HG03439 (cell line): ENCODE data around the gene HLA-B.

Source experiments
- ATAC-seq: cut with Tn5 transposase; IDR thresholded peaks from one replicate; pipeline ENCODE4 v1.9.1; 2021; ENCODE audit warnings: mild to moderate bottlenecking, moderate library complexity; ENCODE audit not compliant: unreplicated experiment

Gene HLA-B

DNA sequence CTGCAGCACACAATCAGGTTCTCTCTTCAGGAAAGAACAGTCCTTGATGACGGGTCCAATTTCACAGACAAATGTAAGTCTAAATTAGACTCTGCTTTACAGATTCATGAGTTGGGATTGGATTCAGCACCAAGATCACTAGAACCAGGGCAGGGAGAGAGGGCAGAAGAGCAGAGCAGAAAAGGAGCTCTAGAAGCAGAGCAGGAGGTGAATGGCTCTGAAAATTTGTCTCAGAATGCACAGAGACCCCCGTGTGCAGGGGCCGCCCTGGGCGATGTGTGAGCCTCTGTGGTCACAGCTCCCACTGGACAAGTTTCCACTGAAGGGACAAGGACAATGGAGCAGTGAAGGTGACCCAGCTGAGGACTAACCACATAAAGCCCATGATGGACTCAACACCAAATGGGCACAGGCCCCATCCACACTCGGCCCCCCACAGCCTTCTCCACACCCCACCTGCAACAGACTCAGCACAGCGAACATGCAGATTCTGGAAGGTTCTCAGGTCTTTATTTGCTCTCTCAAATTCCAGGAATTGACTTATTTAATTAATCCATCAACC, 3.5 kb downstream of the HLA-B start:
- ATAC-seq: no peak

DNA sequence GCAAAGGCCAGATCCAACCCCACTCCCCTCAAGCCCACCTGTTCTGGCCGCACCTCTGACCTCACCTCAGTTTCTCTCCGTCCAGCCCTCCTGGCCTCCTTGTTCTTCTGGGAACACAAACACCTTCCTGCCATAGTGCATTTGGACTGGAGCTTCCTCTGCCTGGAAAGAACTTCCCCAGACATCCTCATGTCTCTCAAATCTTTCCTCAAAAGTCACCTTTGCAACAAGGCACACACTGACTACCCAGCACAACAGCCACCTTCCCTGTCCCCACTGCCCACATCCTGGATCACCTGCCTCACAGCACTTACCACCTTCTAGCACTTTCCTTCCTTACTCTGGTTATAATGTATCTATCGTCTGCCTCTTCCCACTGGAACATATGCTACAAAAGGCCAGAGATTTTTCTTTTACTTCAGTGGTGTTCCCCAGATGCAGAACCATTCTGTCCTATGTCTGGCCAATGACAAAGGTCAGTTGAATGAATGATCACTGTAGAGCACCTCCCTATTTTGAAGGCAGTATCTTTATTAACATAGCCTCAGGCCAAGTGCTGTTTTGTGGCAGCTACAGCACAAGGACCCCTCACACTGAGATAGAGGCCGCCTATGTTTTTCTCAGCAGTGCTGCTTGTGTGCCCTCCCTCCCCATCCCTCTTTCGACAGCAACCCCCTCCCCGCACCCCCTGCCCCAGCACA, 4.1 kb downstream of the HLA-B start:
- ATAC-seq: no peak

DNA sequence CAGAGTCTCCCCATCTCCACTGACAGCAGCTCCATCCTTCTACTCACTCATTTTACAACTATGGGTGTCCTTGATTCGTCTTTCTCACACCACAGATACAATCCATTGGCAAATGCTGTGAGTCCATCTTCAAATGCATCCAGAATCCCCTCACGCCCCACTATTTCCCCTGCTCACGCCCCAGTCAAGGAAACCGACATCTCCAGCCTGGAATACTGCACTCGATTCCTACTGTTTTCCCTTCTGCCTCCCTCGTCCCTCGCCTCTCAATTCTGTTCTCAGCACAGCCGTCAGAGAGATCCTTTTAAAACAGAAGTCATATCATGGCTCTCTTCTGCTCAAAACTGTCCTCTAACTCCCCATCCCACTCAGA, 4.7 kb downstream of the HLA-B start:
- ATAC-seq: no peak

DNA sequence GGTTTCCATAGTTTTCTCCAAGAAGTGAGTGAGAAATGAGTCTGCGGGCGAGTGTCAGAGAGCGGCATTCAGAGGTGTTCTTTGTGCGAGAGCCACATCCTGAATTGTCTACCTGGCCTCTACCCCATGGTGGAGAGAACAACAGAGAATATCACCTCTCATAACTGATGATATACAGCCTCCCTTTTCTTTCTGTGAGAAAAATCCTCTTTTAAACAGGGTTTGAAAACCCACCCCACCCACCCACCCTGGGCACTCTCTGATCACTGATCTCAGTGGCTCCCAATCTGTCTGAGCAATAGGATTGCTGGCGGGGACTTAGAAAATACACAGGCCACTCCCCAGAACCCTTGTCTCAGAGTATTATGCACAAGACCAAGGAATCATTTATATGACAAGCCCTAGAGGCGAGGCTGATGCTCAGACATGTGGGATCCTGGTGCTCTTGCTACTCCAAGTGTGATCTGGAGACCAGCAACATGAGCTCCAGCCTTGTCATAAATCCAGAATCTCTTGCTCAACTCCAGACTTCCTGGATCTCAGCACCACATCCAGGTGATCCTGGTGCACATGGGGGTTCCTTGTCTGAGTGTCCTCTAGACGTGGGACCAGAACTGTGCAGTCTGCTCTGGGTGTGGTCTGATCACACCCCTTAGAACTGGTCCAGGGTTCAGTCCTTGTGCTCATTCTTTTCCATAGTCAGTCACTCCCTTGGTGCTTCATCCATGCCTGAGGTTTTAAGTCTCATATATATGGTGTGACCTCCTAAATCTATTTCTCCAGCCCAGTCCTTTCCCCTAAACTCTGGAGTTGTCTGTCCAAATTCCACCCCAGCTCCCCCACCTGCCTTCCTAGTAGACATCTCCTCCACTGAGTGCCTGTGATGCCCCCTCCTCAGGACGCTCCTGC, 5.3 kb downstream of the HLA-B start:
- no peak for ATAC-seq

DNA sequence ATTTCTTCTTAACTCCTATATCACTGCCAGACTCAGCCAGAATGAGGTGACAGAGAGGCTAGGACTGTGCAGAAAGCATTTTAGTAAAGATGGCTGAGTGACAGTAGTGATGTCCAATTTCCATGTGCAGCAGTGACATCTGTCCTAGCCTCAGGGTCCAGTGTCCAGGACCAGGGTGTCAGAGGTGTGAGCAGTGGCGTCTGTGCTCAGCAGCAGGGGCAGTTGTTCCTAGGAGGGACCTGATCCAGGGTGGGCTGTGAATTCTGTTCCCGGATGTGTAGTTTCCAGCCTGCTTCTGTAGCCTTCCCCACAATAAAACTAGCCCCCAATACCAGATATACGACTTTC, 6.0 kb downstream of the HLA-B start:
- ATAC-seq: no peak

DNA sequence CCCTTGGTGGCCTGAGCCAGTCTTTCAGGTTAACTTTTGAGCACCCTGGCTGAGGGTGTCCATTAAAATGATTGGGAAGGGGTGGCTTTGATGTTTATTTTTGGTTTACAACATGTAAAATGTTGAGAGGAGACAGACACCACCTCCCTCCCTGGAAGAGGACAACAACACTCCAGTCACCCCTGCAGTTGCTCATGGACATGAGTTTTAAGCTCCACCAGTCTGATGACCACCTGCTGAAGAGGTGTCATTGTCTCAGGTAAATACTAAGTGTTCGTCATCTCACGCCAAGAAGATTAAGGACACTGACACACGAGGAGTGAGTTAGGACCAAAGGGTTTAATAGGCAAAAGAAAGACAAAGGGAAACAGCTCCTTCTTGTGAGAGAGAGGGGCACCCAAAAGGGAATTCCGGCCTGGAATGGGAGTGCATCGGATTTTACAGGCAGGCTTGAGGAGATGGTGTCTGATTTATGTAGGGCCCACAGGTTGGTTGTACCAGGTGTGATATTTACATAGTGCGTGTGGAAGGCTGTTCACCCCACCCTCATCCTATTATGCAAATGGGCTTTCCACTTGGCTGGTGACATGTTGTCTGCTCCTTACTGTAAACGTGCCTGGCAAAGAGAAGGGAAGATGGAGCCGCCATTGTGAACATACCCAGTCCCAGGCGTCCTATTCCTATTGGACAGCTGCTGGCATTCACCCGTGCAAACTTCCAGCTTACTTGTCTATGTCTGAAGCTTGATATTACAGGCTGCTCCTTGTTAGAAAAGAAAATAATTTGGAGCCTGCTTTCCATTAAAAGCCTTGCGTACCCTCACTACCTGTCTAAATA, 6.6 kb downstream of the HLA-B start:
- ATAC-seq: no peak

DNA sequence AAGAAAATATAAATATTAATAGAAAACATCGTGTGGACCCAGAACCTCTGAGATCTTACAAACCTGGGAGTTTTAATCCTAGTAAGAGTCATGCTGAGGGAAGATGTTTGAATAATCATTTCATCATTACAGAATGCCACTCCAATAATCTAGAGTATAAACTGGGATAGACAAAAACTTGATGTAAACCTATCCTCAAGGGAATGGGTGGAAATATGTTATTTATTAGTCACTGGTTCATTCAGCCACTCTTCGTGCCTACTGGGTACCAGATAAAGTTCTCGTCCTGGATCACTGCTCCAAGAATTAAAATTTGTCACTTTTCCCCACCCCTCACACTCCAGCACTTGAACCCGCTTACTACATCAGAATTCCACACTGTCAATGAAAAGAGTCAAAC, 7.7 kb downstream of the HLA-B start:
- no peak for ATAC-seq

DNA sequence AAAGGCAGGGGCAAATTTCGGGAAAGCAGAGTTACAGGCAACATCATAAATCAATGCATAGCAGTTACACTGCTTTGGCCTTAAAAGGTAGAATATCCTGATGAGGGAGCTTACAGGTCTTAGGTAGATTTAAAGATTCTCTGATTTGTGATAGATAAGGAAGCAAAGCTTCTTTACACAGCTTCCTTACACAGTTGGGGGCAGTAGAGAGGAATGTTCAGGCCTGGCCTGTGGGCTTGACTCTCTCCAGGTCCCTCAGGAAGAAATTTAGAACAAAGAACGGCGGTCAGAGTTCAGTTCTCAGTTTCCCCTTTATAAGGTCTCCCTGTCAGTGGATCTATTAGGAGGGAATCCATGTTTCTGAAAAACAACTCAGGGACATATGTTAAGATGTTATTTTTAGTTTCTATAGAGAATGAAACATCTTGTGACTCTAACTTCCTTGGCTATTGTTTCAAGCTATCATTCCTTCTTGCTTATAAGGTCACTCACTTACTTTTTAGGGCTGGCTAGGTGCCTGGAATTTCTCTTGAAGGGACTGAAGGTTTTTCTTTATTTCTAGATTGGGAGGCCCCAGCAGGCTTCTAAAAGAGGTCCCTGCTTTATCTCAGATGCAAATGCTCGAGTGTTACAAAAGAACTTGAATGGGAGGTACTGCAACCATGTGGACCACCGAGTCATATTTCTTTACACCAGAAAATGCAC, 11.8 kb downstream of the HLA-B start:
- ATAC-seq: no peak

DNA sequence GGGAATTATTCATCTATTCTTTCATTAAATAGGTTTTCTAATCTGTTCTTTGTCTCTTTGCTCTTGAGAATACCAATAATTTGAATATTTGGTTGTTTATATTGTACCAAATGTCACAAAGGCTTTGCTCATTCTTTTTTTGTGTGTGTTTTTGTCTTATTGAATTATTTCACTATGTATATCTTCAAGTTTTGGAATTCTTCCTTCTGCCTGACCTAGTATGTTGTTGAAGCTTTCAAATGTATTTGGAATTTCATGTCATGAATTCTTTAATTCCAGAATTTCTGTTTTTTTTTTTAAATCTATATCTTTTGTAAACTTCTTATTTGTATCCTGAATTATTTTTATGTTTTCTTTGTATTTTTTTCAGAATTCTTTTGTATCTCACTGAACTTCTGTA, 16.8 kb downstream of the HLA-B start:
- no peak for ATAC-seq

DNA sequence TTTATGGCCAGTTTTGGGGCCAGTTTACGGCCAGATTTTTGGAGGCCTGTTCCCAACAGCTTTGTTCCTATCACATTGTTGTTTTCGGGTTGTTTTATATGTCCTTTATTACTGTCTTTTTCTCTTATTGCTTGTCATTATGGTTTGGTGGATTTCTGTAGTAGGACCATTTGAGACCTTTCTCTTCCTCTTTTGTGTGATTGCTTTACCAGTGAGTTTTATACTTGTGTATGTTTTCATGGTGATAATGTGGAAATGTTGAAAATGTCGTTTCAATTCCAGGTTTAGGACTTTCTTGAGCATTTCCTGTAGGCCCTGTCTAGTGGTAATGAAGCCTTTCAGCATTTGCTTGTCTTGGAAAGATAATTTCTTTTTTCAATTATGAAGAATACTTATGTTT, 17.8 kb downstream of the HLA-B start:
- ATAC-seq: no peak

DNA sequence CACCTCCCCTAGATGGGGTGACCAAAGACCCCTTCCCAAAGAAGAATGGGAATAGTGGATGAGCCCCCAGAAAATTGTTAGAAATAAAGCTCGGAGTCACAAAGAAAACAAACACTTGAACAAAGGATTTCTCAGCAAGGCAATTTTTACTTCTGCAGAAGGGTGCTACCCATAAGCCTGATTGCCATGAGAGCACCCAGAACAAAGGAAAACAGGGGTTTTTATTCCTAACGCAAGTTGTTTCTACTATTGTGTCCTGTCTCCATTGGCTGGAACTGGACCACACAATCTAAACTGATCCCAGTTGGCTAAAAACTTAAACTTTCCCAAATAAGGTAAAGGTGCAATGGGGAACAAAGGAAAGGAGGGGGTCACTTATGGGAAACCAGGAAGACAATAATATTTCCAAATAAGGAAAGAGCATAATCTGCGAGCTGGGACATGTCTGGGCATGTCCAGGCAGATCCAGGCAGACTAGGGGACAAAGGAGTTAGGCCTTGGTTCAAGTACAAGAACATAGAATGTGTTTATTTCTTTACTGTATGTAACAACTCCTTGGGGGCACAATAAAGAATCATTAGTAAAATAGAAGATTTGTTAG, 20.0 kb downstream of the HLA-B start:
- ATAC-seq: no peak

DNA sequence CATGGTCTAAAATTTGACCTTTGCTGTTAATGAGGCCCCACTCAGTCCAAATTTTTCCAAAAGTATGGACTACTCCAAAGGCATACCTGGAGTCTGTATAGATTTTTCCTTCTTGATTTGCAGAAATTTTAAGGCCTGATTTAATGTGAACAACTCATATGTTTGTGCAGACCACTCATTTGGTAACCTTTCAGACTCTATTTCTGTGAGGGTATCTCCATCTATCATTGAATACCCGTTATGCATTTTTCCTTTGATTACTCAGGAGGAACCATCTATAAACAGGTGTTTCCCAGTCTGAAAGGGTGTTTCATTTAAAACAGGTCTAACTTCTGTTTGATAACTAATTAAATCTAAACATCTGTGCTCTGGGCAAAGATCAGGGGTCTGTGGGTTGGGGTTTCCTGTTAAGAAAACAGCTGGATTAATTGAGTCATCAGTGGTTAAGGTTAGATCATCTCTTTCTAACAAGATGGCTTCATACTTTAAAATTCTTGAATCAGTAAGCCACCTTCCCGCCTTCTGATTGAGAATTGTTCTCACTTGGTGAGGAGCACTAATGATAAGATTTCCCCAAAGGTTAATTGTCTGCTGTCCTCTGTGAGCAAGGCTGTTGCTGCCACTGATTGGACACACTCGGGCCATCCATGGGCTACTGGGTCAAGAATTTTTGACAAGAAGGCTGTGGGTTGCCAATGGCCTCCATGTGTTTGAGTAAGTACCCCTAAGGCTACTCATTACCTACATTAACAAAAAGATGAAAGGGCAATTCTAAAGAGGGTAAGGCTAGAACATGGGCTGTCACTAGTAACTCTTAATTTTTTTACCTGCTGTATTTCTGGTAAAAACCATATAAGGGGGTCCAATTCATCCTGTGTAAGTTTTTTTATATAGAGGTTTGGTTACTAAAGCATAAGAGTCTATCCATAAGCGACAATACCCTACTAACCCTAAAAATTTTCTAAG, 24.1 kb downstream of the HLA-B start:
- ATAC-seq: no peak

DNA sequence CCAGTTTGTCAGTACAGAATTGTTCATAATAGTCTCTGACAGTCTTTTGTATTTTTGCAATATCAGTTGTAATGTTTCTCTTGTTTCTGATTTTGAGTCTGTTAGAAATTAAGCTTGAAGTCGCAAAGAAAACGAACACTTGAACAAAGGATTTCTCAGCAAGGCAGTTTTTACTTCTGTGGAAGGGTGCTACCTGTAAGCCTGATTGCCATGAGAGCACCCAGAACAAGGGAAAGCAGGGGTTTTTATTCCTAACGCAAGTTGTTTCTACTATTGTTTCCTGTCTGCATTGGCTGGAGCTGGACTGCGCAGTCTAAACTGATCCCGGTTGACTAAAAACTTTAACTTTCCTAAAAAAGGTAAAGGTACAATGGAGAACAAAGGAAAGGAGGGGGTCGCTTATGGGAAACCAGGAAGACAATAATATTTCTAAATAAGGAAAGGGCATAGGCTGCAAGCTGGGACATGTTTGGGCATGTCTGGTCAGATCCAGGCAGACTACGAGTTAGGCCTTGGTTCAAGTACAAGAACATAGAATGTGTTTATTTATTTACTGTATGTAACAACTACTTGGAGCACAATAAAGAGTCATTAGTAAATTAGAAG, 28.5 kb downstream of the HLA-B start:
- no peak for ATAC-seq

DNA sequence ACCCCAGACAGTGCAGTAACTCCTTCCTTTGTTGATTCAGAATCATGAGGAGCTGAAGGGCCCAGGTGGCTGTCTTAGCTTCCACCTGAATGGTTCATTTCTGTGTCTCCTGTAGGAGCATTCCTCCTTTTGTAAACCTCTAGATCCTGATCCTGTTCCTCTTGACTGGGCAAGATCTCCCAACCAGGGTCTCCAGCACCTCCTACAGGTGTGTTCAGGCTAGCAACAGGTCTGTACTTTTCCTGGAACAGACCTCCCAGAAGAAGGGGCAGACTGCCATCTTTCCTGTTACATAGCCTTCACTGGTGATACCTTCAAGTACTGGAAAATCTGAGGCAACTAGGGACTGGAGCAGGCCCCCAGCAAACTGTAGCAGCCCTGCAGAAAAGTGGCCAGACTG, 35.2 kb downstream of the HLA-B start:
- no peak for ATAC-seq

DNA sequence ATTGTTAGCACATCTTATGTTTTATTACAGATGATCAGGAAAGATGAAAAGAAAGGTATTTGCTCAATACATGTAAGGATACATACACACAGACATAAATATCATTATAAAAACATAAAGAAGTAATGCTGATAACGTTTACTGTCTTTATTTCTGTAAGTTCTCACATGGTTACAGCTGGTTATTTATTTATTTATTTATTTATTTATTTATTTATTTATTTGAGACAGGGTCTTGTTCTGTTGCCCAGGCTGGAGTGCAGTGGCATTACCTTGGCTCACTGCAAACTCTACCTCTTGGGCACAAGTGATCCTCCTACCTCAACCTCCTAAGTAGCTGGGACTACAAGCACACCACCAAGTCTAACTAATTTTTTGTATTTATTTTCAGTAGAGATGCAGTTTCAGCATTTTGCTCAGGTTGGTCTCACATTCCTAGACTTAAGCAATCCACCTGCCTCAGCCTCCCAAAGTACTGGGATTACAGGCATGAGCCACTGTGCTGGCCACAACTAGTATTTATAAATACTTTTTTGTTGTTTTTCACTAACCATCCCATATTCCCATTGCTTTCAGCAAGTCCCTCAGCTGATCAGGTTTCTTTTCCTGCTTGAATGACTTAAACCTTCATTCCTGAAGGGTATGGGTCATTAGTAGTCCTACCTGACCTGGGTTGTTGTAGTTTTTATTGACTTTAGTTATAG, 35.8 kb downstream of the HLA-B start:
- ATAC-seq: no peak

DNA sequence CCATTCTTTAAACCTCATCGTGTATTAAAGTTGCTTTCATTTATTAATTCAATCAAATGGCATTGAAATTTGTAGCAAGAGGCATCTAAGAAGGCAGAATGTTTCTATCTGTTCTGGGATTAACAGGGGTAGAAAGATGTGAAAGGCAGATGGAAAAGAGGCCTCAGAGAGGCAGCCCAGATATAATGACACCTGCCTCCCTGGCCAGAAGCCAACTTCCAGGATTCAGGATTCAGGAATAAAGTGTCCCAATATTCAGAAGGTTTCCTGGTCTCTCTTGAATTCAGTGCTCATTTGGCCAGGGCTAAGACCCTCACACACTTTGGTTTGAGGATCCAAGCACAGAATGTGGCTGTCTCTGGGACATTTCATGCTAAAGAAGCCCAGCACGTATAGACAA, 39.9 kb downstream of the HLA-B start:
- ATAC-seq: no peak

DNA sequence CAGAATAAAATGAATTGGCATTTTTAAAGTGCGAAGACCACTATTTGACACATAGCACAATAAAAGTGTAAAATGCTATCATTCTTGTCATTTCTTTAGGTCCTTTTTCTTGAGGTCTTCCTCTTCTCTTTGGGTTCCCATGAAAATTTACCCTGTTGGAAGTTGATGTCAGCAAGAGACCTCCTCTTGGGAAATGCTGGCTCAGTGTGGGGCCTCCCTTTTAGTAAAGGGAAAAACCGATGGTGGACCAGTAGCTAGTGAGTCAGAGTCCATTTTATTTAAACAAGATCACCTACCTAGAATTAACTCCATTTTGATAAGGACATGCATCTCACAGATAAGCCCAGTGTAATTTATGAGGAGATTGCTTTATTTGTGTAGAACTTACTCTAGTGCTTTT, 47.3 kb downstream of the HLA-B start:
- ATAC-seq: no peak

DNA sequence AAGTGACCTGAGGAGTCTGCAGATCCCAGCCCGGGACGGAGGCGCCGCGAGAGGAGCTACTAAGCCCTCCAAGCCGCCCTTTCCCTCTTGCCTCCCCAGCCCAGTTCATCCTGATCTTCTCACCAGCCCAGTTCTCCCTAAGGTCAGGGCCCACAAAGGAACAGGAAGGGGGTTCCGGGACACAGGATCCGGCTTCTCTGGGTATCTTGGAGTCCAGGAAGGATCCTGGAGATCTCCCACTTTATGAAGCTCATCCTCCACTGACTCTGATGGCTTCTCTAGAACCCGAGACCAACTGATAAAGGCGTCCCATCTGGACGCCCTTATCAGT, 48.2 kb downstream of the HLA-B start:
- no peak for ATAC-seq
